K562 (cell line): ENCODE results near the gene CDC37. TPM values are rescaled to one million over a fixed set of nuclear protein-coding genes. Genes with fewer than 3 reads are reported as not detected.

ENCODE experiments used
- BRF1 ChIP-seq: IDR thresholded peaks from 3 replicates; pipeline ENCODE4 v1.6.1; 2011; ENCODE audit warnings: borderline replicate concordance, mild to moderate bottlenecking; ENCODE audit not compliant: insufficient read length; ENCODE audit errors: extremely low read depth
- ELF4 ChIP-seq: fragments of 450-650 bp; formaldehyde crosslinking; IDR thresholded peaks from 2 replicates; pipeline ENCODE4 v1.4.0; 2022; ENCODE audit warnings: missing genetic modification characterization
- ETV1 ChIP-seq: fragments of 450-650 bp; conservative IDR thresholded peaks from 2 replicates; pipeline ENCODE4 v1.6.1; 2016; ENCODE audit warnings: missing genetic modification characterization, control low read depth, low read depth, missing compliant biosample characterization
- ETV6 ChIP-seq, 3 experiments: fragments of 150-350 bp in 1 of 3; sonication (generic) in 1 of 3; formaldehyde crosslinking in 1 of 3; IDR thresholded peaks; 2 replicates each; pipeline versions ENCODE4 v1.6.1 to v1.8.0; 2014 to 2022; ENCODE audit warnings: borderline replicate concordance in 2 of 3, low read depth in 2 of 3, antibody characterized with exemption in 1 of 3, low read length in 1 of 3, mild to moderate bottlenecking in 1 of 3, missing genetic modification reagents in 1 of 3
- GABPB1 ChIP-seq: sonication (generic); formaldehyde crosslinking; IDR thresholded peaks from 2 replicates; pipeline ENCODE4 v1.8.0; 2022; ENCODE audit warnings: mild to moderate bottlenecking, missing genetic modification reagents
- MAFG ChIP-seq: fragments of 450-650 bp; conservative IDR thresholded peaks from 2 replicates; pipeline ENCODE4 v1.6.1; 2016; ENCODE audit warnings: missing genetic modification characterization, missing compliant biosample characterization
- PHF21A ChIP-seq: fragments of 450-650 bp; IDR thresholded peaks from 2 replicates; pipeline ENCODE4 v1.6.1; 2017; ENCODE audit warnings: low read depth, borderline replicate concordance
- RBM34 ChIP-seq: fragments of 200-400 bp; formaldehyde crosslinking; IDR thresholded peaks from 2 replicates; pipeline ENCODE4 v1.6.1; 2018; ENCODE audit warnings: low read length, borderline replicate concordance; ENCODE audit not compliant: insufficient read depth
- polyA plus RNA-seq, 8 experiments: library from polyadenylated mRNA; depleted of rRNA in 4 of 8; stranded (reverse) in 5 of 8; unstranded in 3 of 8; fragments of >200 nt; fragmentation: Nextera tagmentation in 2 of 8; fragmentation: Illumina TruSeq in 1 of 8; extraction: Ambion mirVana in 2 of 8; extraction: Trizol in 1 of 8; gene quantifications; 2 replicates each; pipeline versions ENCODE4 v1.2.1 to v1.2.3, GENCODE V29; 2011 to 2014; ENCODE audit warnings: inconsistent platforms in 1 of 8, missing spikeins in 1 of 8
- total RNA-seq, 7 experiments: library from RNA; depleted of rRNA in 6 of 7; stranded (reverse); fragments of >200 nt in 6 of 7; fragmentation: Illumina TruSeq in 2 of 7; extraction: Trizol in 2 of 7; gene quantifications; 2 replicates each; pipeline versions ENCODE4 v1.2.1 to v1.2.3, GENCODE V29; 2011 to 2021; ENCODE audit warnings: low replicate concordance in 1 of 7

CDC37 gene
- total and polyA plus RNA-seq, 9 of the 15 experiments (the other 6 are each of a cell fraction or from before 2014, with no cell fraction given) = 6.6 to 538 (median 227) TPM

- TF ChIP-seq GABPB1 (CRISPR knock-in tag) (peak; percentile 52; the same call in 1 of the 2 replicates), BRF1 (no peak), PHF21A (0 out of 2 replicates have a peak, but pooled peaks have one; percentile 43), ELF4 (CRISPR knock-in tag) (no peak), ETV6 (IDR thresholded peaks at IDR 0.05; ENCODE audit: borderline replicate concordance in 1 of 2, low read depth in 2 of 2, low read length in 1 of 2) (no peak), ETV6 (CRISPR knock-in tag; IDR thresholded peaks at IDR 0.05; ENCODE audit: borderline replicate concordance) (no peak), RBM34 (no peak), ETV1 (tag) (no peak), MAFG (tag) (no peak)
Observed at GRCh38 chr19:10420444-10421239, 17.3 kb upstream of the CDC37 start, which contains the start of gene PDE4A (continued).
